Stimulated activated naive CD4-positive, alpha-beta T cell (primary cell): Measurements from ENCODE around the gene FYTTD1.

ENCODE experiments used
- DNase-seq, 6 experiments: peaks; one replicate each; lab custom pipeline; 2025; lab: John Stamatoyannopoulos, UW

FYTTD1 gene

GRCh38 chr3:197737749-197738462, 11.8 kb upstream of the FYTTD1 start:
- DNase-seq = no peak

- DNase-seq = no peak
Measured at GRCh38 chr3:197742787-197743186, 6.9 kb upstream of the FYTTD1 start.

- no peak for DNase-seq
Measured at GRCh38 chr3:197746209-197746608, 3.5 kb upstream of the FYTTD1 start.

- no peak for DNase-seq
Measured at GRCh38 chr3:197746801-197747237, 2.9 kb upstream of the FYTTD1 start.

GRCh38 chr3:197748597-197749314, 927 bp upstream of the FYTTD1 start:
- peak in 1 of 6 experiments; percentile 18 for DNase-seq

GRCh38 chr3:197749315-197749600, 425 bp upstream of the FYTTD1 start:
- peak; percentile 68 to 93 (median 86) for DNase-seq

GRCh38 chr3:197750396-197750831, 731 bp downstream of the FYTTD1 start:
- peak; percentile 25 to 73 (median 47) for DNase-seq

GRCh38 chr3:197750858-197751737, 1.4 kb downstream of the FYTTD1 start:
- peak in 5 of 6 experiments; percentile 4 to 58 (median 20) for DNase-seq

GRCh38 chr3:197752107-197752506, 2.4 kb downstream of the FYTTD1 start:
- DNase-seq = no peak

- DNase-seq = no peak
Measured at GRCh38 chr3:197753263-197753662, 3.6 kb downstream of the FYTTD1 start.

GRCh38 chr3:197756704-197757103, 7.0 kb downstream of the FYTTD1 start:
- no peak for DNase-seq

- DNase-seq = no peak
Measured at GRCh38 chr3:197758512-197758911, 8.8 kb downstream of the FYTTD1 start.

- DNase-seq = no peak
Measured at GRCh38 chr3:197761784-197762183, 12.1 kb downstream of the FYTTD1 start.

- no peak for DNase-seq
Measured at GRCh38 chr3:197775317-197775716, 25.6 kb downstream of the FYTTD1 start.

- DNase-seq = no peak
Measured at GRCh38 chr3:197782230-197782629, 32.5 kb downstream of the FYTTD1 start.

- DNase-seq = no peak
Measured at GRCh38 chr3:197784019-197784585, 34.4 kb downstream of the FYTTD1 start.

- DNase-seq = no peak
Measured at GRCh38 chr3:197787412-197787811, 37.7 kb downstream of the FYTTD1 start.

- DNase-seq = no peak
Measured at GRCh38 chr3:197789309-197789708, 39.6 kb downstream of the FYTTD1 start.

GRCh38 chr3:197790033-197790432, 40.4 kb downstream of the FYTTD1 start:
- DNase-seq = no peak

GRCh38 chr3:197791113-197791891, 41.6 kb downstream of the FYTTD1 start, which contains the start of gene LRCH3:
LRCH3 (plus strand) TSS chr3:197791254; CDS start chr3:197791279, 25 bp downstream.
- peak; percentile 63 to 85 (median 76) for DNase-seq
